Measurements from ENCODE around the gene OAS2.

DNA sequence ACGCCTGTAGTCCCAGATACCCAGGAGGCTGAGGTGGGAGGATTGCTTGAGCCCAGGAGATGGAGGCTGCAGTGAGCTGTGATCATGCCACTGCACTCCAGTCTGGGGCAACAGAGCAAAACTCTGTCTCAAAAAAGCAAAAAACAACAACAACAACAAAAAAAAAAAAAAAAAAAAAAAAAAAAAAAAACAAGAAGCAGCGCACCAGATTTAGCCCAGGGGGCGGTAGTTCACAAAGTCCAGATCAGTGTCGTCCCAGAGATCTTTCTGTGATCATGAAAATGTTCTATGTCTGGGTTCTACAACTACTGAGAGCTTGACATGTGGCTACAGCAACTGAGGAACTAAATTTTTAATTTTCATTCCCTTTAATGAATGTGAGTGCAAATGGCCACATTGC, 27.4 kb downstream of the OAS2 start:
- TF ChIP-seq, protein P1, sequence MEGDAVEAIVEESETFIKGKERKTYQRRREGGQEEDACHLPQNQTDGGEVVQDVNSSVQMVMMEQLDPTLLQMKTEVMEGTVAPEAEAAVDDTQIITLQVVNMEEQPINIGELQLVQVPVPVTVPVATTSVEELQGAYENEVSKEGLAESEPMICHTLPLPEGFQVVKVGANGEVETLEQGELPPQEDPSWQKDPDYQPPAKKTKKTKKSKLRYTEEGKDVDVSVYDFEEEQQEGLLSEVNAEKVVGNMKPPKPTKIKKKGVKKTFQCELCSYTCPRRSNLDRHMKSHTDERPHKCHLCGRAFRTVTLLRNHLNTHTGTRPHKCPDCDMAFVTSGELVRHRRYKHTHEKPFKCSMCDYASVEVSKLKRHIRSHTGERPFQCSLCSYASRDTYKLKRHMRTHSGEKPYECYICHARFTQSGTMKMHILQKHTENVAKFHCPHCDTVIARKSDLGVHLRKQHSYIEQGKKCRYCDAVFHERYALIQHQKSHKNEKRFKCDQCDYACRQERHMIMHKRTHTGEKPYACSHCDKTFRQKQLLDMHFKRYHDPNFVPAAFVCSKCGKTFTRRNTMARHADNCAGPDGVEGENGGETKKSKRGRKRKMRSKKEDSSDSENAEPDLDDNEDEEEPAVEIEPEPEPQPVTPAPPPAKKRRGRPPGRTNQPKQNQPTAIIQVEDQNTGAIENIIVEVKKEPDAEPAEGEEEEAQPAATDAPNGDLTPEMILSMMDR (IDR thresholded peaks at IDR 0.05 in 4 of 5, conservative IDR thresholded peaks at IDR 0.05 in 1 of 5): no peak
- TF ChIP-seq POLR2A (IDR thresholded peaks at IDR 0.05): no peak

Measured in gastrocnemius medialis (tissue), 4 donors.